Bone marrow (tissue), 2 donors: ENCODE measurements around the gene BRIP1.
"Not testable (repeated sequence)": the region's sequence is repeated elsewhere in the genome, so short reads cannot be mapped to it uniquely, and the experiment has no call there.

Experiments used
- DNase-seq, 2 donors: peaks; one replicate each; lab custom pipeline; 2025; lab: John Stamatoyannopoulos, UW

The BRIP1 gene

GRCh38 chr17:61799812-61800484 is 63.4 kb downstream of the BRIP1 start:
- peak in 1 of 2 donors; percentile 42 for DNase-seq

- DNase-seq = no peak
Measured at GRCh38 chr17:61797283-61797682, 66.0 kb downstream of the BRIP1 start.

- no peak for DNase-seq
Measured at GRCh38 chr17:61795546-61795945, 67.8 kb downstream of the BRIP1 start.

- DNase-seq = no peak
Measured at GRCh38 chr17:61794792-61795191, 68.5 kb downstream of the BRIP1 start.

GRCh38 chr17:61794242-61794641 is 69.1 kb downstream of the BRIP1 start:
- DNase-seq = no peak

- no peak for DNase-seq
Measured at GRCh38 chr17:61793565-61793964, 69.8 kb downstream of the BRIP1 start.

- no peak for DNase-seq
Measured at GRCh38 chr17:61789872-61790271, 73.5 kb downstream of the BRIP1 start.

- DNase-seq = no peak
Measured at GRCh38 chr17:61786088-61786487, 77.2 kb downstream of the BRIP1 start.

- DNase-seq = no peak
Measured at GRCh38 chr17:61784510-61784909, 78.8 kb downstream of the BRIP1 start.

GRCh38 chr17:61783556-61784304 is 79.6 kb downstream of the BRIP1 start:
- DNase-seq = no peak

- DNase-seq = no peak
Measured at GRCh38 chr17:61783120-61783519, 80.2 kb downstream of the BRIP1 start.

GRCh38 chr17:61782683-61783082 is 80.6 kb downstream of the BRIP1 start:
- no peak for DNase-seq

GRCh38 chr17:61775364-61775763 is 88.0 kb downstream of the BRIP1 start:
- no peak for DNase-seq

- no peak for DNase-seq
Measured at GRCh38 chr17:61774724-61775123, 88.6 kb downstream of the BRIP1 start.

GRCh38 chr17:61774087-61774486 is 89.2 kb downstream of the BRIP1 start:
- not testable (repeated sequence) for DNase-seq

GRCh38 chr17:61770752-61771533 is 92.4 kb downstream of the BRIP1 start:
- no peak for DNase-seq

GRCh38 chr17:61770043-61770442 is 93.3 kb downstream of the BRIP1 start:
- DNase-seq = no peak

GRCh38 chr17:61768405-61768804 is 94.9 kb downstream of the BRIP1 start:
- no peak for DNase-seq

- no peak for DNase-seq
Measured at GRCh38 chr17:61766520-61766919, 96.8 kb downstream of the BRIP1 start.

- no peak for DNase-seq
Measured at GRCh38 chr17:61764846-61765245, 98.5 kb downstream of the BRIP1 start.

- DNase-seq = no peak
Measured at GRCh38 chr17:61761827-61762226, 101.5 kb downstream of the BRIP1 start.

GRCh38 chr17:61759362-61759761 is 104.0 kb downstream of the BRIP1 start:
- no peak for DNase-seq

GRCh38 chr17:61758430-61758829 is 104.9 kb downstream of the BRIP1 start:
- no peak for DNase-seq
